ENCODE measurements around the gene MYO18A.

MYO18A gene

DNA sequence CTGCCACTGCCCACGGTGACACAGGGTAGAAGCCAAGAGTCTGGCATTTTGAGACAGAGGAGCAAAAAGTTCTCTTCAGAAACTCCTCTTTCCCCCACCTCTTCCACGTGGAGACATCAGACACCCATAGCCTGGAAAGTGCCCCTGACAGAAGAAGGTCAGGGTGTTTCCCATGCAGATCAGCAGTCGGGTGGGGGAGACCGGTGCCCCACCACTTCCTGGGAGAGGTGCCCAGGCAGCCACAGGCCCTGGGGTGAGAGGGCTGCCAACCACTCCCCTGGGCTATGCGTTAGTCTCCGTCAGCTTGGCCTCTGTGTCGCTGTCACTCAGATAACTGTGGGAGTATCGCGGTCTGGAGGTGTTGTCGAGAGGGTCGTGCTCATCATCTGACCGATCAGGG is 105.7 kb downstream of the MYO18A start:
- no peak for DNase-seq

DNA sequence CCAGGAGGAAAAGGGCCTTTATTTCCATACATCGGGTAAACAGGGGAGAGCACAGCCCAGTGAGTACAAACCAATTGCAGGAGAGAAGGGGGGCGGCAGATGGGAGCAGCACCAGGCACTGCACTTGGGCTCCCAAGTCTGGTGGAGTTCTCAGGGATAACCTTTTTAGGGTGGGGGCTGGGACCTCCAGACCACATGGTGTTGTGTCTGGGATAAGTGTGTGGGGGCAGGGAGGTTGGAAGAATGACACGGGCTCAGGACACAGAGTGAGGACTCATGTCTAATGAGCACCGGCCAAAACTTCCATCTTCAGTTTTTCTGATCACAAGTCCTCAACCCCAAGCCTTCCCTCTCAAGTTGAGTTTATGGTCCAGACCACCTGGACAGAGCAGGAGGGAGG is 106.7 kb downstream of the MYO18A start:
- no peak for DNase-seq

DNA sequence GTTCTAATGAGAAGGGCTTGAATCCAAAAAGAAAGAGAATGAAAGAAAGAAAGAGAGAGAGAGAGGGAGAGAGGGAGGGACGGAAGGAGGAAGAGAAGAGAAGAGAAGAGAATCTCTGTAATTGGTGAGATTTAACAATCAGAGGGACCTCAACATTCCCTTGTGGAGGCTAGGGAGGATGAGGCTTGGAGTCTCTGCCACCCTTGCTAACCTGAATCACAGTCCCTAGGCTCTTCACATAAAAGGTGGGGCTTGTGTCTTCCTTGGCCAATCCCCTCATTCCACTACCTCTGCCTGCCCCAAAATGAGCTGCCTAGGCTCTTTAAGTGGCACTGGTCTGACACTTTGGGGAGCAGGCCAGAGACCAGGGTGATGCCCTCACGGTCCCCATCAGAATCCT is 107.2 kb downstream of the MYO18A start:
- DNase-seq: no peak

DNA sequence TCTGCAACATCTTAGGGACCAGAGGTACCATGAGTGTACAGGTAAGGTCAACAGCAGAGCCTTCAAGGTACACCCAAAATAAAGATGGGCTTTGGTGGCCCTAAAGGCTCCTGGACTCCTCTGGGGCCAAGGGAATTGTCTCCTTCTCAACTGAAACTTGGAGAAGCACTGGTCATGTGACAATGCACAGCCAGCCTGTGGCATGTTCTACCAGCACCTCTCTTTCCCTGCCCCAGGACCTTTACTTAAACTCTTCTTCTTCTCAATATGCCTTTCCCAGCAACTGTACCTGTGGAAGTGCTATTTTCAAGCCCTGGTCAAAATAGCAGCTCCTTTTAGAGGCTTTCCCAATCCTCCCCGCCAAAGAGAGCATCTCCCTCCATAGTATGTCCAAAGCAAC is 108.9 kb downstream of the MYO18A start:
- DNase-seq: no peak

DNA sequence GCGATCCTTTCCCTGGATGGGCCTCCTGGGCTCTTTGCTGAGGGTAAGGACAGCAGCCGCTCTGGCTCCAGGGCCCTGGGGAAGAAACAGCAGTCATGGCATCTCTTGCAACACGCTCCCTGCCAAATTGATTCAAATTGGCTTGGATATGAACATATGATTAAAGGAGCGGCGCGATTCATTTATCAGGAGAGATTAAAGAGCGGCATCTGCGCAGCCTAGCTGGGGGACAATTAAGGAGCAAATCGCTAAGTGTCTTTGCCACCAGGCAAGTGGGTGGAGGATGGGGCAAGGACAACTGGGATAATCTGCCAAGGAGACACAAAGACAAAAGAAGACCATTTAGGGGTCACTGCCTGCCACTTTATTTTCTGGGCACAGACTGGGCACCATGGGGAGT is 109.4 kb downstream of the MYO18A start:
- no peak for DNase-seq

DNA sequence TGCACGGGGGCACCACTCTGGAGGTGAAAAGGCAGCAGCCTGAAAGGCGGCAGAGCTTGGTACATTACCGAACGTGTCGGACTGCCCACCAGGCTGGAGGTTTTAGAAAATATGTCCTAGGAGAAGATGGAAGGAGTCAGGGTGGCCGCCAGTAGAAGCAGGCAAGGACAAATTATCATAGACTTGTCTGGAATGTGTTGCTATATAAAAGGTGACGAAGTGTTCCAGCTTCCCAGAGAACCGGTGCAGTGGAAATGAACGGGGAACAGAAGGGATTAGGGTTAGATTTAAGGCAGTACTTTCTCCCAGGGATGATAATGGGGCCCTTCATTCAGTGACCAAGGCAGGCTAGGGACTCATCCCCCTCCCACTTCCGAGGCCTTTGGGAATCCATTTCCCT is 109.9 kb downstream of the MYO18A start:
- DNase-seq: no peak

DNA sequence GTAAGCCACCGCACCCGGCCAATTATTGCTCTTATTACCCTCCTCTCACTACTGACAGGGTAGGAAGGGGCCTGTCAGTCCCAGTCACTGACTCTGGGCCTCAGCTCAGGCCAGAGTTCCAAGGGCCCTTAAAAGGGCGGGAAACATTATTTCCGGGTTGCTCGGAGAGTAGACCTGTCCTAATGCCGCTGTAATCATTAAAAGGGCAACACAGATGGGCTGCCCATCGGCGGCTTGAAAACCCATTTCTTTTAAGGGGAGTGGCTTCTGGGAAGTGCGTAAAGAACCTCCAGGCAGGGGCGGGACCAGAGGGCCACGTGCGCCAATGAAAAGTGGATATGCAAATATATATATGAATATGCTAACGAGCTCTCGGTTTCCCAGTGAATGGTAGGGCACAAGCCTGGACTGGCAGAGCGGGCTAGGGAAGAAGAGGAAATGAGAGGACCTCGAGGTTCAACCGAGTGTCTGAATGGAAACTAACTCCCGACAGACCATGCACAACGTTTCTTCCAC is 110.6 kb downstream of the MYO18A start:
- DNase-seq: no peak

DNA sequence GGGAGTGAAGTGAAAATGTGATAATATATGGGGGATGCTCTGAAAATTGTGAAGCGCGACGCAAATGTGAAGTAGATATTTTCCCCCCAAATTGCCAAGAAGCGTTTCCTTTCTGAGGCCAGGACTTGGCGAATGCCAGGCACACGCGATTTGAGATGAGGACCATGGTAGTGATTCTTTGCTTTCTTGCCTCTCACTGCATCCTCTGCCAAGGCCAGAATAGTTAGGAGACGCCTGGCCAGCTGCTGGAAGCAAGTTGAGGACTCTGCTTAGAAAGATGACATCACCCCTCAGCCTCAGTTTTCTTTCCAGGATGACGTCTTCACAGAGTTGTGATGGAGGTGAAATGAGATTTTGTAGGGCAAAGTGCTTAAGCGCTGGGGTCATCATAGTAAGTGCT is 111.4 kb downstream of the MYO18A start:
- DNase-seq: no peak

DNA sequence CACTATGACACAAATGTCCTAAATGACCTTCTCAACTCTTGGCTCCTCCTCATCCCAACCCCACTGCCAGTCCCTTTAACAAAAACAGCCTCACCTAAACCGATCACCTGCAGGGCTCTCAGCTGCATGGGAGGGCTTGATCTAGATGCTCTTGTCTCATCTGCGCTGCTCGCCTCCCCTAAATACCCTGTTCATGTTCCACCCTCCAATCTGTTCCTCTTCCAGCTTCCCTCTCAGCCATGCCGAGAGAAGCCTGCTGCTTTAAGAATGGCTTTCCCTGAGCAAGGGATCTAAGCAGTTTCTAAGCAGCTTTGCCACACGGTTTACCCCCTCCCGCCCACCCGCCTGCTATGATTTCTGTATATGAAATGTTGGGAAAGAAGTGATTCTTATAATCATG is 113.6 kb downstream of the MYO18A start:
- DNase-seq: no peak

DNA sequence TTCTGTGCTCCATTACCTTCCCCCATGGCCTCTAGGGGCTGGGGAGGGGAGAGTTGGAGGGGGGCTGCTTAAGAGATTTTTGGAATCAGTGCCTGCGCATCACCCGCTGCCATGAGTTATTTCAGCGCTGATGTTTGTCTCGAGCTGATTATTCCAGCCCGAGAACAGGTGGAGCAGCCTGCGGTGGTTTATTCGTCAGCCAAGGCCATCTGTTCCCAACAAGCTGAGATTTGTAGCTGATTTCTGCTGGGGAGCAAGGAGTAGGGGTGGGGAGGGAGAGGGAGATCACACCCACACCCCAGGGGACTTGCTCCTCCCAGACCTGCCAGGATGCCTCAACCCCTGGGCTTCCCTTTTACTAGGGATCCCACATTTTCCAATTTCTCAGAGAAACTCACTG is 114.2 kb downstream of the MYO18A start:
- no peak for DNase-seq

DNA sequence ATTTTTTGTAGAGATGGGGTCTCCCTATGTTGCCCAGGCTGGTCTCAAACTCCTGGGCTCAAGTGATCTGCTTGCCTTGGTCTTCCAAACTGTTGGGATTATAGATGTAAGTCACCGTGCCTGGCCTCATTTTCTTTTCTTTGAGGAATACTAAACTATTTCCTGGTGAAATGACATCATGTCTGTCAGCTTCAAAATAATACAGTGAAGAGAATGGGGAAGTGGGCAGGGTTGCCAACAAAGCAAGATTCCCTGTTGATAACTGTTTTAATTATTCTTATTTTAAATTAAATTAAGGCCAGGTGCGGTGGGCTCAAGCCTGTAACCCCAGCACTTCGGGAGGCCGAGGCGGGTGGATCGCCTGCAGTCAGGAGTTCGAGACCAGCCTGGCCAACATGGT is 116.2 kb downstream of the MYO18A start:
- DNase-seq: no peak

DNA sequence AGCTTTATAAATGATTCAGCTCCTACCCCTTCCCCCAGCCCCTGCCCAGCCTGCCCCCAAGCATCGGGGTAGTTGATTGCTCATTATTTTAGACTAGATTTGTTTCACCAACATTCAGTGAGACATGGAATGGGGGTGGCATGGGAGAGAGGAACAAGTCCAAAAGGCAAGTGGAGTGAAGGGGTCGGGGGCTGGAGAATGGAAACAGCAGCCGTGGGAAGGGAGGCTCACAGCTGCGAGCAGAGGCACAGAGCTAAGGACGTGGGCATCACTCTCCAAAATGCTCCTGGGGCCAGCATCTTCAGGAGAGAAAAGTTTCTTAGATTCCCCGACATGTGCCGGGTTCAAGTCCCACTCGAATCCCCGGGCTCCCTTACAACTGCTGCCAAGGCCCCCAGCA is 118.0 kb downstream of the MYO18A start:
- DNase-seq: no peak

DNA sequence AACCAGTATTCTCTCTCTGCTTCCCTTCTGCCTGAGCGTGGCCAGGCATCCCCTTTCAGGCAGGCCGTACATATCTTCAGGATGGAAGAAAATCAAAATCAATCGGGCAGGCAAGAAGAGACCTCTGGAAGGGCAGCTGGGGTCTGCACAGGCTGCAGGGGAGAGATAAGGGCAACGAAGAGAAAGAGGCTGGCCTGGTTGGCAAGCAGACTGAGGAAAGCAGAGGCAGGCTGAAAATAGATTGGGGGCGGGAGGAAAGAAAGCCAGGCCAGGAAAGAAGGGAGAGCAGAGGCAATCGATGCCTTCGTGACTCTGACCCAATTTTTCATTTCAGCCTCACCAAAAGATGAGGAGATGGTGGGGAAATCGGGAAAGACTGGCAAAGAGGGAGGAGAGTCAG is 119.2 kb downstream of the MYO18A start:
- DNase-seq: no peak

DNA sequence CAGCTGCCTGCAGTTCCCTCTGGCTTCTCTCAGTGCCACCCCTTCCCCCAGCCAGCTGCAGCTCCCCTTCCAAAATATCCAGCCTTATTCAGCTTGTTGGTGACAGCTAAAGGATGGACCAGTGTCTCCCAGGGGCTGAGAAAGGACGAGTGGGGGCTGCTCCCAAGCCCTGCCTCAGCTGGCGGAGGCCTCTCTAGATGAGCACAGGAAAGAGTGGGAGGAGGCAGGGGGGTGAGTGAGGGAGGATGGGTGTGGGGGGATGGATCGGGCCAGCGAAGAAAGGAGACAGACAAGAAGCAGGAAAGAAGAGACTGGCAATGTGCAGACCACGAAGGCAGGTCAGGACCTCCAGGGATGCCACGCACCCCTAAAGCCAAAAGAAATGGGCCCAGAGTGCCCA is 119.7 kb downstream of the MYO18A start:
- no peak for DNase-seq

DNA sequence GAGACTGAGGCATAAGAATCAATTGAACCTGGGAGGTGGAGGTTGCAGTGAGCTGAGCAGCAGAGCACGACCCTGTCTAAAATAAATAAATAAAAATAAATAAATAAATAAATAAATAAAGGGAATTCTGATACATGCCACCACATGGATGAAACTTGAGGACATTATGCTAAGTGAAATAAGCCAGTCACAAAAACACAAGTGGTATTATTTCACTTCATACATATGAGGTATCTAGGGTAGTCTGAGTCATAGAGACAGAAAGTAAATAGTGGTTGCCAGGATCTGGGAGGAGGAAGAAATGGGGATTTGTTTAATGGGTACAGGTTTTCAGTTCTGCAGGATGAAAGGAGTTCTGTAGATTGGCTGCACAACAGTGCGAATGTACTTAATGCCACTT is 120.9 kb downstream of the MYO18A start:
- DNase-seq: no peak

DNA sequence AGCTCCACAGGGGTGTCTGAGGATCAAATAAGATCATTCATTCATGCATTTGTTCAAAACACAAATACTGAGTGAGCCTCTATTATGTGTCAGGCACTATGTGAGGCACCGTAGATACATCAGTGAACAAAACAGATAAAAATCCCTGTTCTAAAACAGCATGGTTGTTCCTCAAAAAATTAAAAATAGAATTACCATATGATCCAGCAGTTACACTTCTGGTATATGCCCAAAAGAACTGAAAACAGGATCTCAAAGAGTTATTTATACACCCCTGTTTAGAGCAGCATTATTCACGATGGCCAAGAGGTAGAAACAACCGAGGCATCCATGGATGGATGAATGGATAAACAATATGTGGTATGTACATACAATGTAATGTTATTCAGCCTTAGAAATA is 121.8 kb downstream of the MYO18A start:
- DNase-seq: no peak

DNA sequence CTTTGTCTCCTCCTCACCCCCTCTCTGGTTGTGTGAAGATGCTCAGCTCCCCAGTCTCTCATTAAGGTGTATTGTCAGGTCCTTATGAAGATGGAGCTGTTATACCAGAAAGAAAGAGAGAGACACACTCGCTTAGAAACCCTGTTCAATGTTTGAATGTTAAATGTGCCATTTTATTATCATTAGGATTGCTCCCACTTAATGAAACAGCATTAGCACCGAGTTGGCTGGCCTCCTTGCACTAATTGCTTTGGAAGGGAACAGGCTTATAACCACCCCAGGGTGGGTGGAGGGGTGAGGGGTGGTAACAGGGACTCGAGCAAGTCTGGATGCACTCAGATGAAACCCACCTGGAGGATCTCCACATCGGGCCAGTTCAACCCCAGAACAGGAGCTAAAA is 122.8 kb downstream of the MYO18A start:
- DNase-seq: no peak

DNA sequence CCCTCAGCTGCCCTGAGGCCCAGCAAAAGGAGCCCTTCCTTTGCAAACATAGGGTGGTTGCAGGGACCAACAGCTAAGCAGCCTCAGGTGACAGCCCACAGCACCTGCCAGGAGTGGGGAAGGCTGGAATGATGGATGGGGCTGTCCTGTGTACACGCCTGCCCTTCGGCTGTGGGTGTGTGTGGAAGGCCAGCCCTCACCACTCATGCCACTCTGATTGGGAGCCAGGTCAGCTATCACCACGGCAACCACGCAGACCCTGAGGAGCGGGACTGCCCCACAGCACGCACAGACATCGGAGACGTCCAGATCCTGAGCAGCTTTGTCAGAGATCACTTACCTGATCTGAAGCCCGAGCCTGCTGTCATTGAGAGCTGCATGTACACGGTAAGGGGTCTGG is 125.4 kb downstream of the MYO18A start:
- no peak for DNase-seq

DNA sequence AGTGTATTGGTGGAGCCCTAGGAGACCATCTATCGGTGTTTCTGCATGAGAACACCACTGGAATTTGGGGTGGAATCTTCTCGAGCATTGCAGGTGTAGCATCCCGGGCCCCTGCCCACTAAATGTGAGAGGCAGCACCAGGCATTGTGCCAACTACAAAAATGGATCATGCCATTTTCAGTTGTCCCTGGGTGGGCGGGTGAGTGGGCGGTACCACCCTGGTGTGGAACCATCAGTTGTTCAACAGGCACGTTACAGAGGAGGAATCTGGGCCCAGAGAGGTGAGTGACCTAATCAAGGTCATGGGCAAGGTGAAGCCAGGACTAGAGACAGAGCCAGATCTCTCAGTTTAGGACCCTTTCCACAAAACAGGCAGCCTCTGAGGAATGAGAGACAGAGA is 128.5 kb downstream of the MYO18A start:
- DNase-seq: no peak

DNA sequence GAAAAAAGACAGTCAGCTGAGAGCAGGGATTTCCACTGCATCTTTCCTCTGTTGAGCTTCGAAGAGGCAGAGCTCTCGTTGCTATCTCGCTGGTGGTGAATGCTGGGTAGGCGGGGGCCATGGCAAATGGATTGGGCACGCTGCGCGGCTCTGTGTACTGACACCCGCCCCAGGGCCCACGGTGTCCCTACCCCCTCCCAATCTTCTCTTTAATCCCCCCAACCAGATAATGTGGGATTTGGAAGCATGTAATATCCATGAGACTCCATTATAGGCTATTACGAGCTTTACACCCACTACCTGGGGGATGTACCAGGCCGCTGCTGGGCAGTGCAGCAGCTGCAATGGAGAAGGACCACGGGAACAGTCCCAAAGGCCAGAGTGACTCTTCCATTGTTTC is 129.0 kb downstream of the MYO18A start:
- DNase-seq: no peak

DNA sequence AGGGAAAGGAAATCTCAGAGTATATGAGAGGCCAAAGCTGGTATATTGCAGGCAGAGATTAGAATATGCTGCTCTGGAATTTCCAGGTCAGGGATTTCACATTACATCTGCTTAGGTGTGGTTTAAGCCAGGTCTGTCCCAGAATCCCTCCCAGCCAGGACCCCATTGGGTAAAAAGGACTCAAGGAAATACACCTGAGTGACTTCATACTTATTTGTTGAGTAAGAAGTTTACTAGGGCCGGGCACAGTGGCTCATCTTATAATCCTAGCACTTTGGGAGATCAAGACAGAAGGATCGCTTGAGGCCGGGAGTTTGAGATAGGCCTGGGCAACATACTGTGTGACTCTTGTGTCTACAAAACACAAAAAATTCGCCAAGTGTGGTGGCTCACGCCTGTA is 130.0 kb downstream of the MYO18A start:
- DNase-seq: no peak

DNA sequence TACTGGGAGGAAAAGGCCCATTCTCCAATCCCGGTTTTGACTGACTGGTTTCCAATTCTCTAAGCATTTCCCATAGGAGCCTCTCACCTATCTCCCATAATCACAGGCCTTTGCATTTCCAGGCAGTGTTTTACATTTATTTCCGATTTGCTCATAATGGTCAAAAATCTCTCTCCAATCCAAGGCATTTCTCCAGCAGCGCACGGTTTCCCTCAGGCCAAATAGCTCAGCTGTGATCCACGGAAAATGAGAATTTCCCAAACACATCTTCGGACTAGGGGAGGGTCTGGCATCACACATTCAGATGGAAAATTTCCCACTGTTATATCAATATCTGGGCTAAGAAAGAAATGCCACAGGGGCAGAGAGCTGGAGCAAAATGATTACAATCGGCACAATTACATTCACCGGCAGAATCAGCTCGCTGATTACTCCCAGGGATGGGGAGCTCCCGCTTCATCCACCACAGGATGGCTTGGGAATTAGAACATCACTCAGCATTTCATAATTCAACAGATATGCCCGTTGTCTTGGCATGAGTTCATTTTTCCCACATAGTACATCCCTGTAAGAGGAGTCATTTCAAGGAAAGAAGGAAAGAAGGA is 130.6 kb downstream of the MYO18A start:
- no peak for DNase-seq

DNA sequence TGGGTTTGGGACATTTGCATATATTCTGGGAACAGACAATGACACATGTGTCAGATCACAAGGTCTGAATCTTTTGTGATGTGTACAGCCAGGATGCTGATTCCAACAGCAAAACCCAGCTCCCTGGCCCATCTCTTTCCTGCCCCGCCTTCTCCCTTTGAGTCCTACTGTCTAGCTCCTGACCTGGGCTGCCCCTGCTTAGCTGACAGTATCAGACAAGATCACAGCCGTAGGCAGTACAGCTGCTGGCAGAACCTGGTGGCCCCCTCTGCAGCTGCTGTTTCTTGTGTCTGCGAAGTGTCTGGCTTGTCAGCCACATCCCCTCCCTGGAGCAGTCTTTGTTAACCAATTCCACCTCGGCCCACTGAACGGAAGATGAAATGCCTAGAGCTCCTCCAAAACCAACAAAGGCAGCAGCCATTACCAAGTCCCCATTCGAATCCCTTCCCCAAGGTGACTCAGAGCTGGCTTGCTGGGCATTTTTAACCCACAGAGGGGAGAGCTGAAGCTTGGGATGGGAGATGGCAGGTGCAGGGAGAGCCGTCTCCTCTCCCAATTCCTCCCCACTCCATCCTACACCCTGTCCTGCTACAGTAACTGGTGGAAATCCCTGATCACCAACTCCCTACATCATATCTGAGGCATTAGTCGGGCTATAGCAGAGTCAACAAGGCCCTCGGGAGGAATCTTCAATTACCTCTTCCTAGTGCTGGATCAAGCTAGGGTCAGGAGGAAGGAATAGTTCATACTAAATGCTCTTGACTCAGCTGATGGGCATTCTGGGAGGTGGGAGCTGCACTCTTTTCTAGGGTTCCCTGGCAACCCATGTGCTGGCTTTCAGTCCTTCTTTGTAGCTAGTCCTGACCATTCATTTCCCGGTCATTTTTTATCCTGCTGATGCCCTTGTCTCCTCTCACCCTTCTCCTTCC is 131.5 kb downstream of the MYO18A start:
- DNase-seq: no peak

DNA sequence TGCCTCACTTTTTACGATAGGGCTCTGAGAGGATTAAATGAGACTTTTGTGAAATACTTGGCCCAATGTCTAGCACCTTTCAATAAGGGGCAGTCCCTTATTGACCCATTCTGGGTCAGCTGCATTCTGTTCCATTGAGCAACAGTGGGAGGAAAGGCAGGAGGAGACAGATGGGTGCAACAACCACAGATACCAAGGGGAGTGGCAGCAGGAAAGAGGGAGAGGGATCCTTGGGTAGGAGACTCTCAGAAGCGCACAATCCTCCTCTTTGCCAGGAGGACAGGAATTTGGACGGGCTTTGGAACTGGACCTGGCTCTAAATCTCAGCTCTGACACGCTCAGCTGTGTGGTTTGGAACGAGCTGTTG is 133.7 kb downstream of the MYO18A start:
- no peak for DNase-seq

Measured in fibroblast of upper back skin (primary cell).